ENCODE results near the gene GPR155.
"Not testable (repeated sequence)": the region's sequence is repeated elsewhere in the genome, so short reads cannot be mapped to it uniquely, and the experiment has no call there.

GPR155 gene

DNA sequence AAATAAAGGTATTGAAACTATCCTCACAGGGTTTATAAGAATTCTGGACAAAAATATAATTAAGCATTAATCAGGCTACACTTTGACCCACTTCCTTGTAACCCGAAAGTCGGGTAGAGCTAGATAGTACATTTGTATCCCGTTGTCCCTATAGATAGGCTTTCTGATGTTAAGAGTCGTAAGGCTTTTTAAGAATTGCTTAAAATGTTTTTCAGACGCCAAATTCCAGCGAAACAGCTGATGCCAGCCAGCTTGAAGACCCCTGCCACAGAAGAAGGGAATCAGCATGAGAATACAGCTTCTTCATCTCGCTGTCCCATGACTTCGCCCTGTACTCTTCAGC lies 962 bp upstream of the GPR155 start:
- Mint-ChIP-seq H3K36me3 (ENCODE audit: low read depth) (peaks cover 15% of the 10 kb centered on the region), H3K4me3 (peak overlapping the region; percentile 92), H3K4me1 (peaks cover 14% of the 10 kb centered on the region), H3K27ac (no peak overlapping the region), H3K27me3 (ENCODE audit: low read depth, poor library complexity) (peaks cover 18% of the 10 kb centered on the region), H3K9me3 (peaks cover 14% of the 10 kb centered on the region)
- TF ChIP-seq CTCF (IDR thresholded peaks at IDR 0.05): no peak
- DNase-seq: no peak

- TF ChIP-seq CTCF (IDR thresholded peaks at IDR 0.05): no peak
- Mint-ChIP-seq H3K36me3 (ENCODE audit: low read depth) (peaks cover 17% of the 10 kb centered on the region), H3K4me3 (peak overlapping the region; percentile 92), H3K4me1 (peaks cover 14% of the 10 kb centered on the region), H3K9me3 (peaks cover 14% of the 10 kb centered on the region), H3K27me3 (ENCODE audit: low read depth, poor library complexity) (peaks cover 17% of the 10 kb centered on the region), H3K27ac (no peak overlapping the region)
- peak; percentile 100 for DNase-seq
Observed at GRCh38 chr2:174487108-174487819, 435 bp upstream of the GPR155 start.

GRCh38 chr2:174485788-174486562 lies 854 bp downstream of the GPR155 start:
- Mint-ChIP-seq H3K27me3 (ENCODE audit: low read depth, poor library complexity) (peaks cover 15% of the 10 kb centered on the region), H3K9me3 (peaks cover 14% of the 10 kb centered on the region), H3K4me3 (peak overlapping the region; percentile 86), H3K36me3 (ENCODE audit: low read depth) (peaks cover 17% of the 10 kb centered on the region), H3K4me1 (peaks cover 14% of the 10 kb centered on the region), H3K27ac (no peak overlapping the region)
- TF ChIP-seq CTCF (IDR thresholded peaks at IDR 0.05): no peak
- peak; percentile 18 for DNase-seq

- H3K36me3 Mint-ChIP-seq (ENCODE audit: low read depth): peaks cover 17% of the 10 kb centered on the region
- H3K4me3 Mint-ChIP-seq: peak overlapping the region; percentile 58
- peaks cover 14% of the 10 kb centered on the region for H3K4me1 Mint-ChIP-seq
Observed at GRCh38 chr2:174485045-174485444, 1.8 kb downstream of the GPR155 start.

DNA sequence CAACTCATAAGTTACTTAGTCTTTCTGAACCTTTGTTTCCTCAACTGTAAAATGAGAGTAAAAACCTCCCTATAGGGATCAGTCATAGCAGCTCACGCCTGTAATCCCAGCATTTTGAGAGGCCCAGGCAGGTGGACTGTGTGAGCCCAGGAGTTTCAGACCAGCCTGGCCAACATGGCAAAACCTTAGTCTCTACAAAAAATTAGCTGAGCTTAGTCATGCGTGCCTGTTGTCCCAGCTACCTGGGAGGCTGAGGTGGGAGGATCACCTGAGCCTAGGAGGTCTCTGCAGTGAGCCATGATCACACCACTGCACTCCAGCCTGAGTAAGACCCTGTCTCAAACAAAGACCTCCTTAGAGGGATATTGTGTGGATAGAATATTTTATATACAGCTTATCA lies 2.3 kb downstream of the GPR155 start:
- no peak overlapping the region for H3K27ac Mint-ChIP-seq
- H3K4me1 Mint-ChIP-seq: peaks cover 14% of the 10 kb centered on the region
- H3K9me3 Mint-ChIP-seq: peaks cover 14% of the 10 kb centered on the region
- DNase-seq: no peak
- no peak for TF ChIP-seq CTCF (IDR thresholded peaks at IDR 0.05)
- peaks cover 15% of the 10 kb centered on the region for H3K27me3 Mint-ChIP-seq (ENCODE audit: low read depth, poor library complexity)
- peaks cover 17% of the 10 kb centered on the region for H3K36me3 Mint-ChIP-seq (ENCODE audit: low read depth)
- peak overlapping the region; percentile 58 for H3K4me3 Mint-ChIP-seq

More at GRCh38 chr2:174485045-174485444, 1.8 kb downstream of the GPR155 start:
- not testable (repeated sequence) for DNase-seq, H3K27ac Mint-ChIP-seq
- Mint-ChIP-seq H3K9me3 (peaks cover 14% of the 10 kb centered on the region), H3K27me3 (ENCODE audit: low read depth, poor library complexity) (peaks cover 15% of the 10 kb centered on the region)

DNA sequence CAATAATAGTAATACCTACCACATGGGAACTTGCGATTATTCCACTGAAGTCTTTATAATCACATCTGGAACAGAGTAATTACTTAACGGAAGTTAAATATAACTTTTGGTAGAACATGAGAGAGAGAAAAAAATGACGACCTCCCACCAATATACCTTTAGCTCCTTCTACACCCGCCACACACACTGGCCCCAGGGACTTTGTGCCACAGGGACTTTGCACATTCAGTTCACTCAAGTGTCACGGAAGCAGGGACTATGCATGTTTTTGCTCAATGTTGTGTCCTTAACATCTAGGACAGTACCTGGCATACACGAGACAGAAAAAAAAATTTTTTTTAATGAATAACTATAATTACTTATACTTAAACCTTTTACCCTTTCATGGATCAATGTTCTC lies 4.0 kb downstream of the GPR155 start:
- Mint-ChIP-seq H3K4me3 (no peak overlapping the region), H3K36me3 (ENCODE audit: low read depth) (peaks cover 4% of the 10 kb centered on the region), H3K27ac (no peak overlapping the region), H3K27me3 (ENCODE audit: low read depth, poor library complexity) (peaks cover 15% of the 10 kb centered on the region), H3K9me3 (peaks cover 1% of the 10 kb centered on the region), H3K4me1 (peaks cover 14% of the 10 kb centered on the region)
- no peak for TF ChIP-seq CTCF (IDR thresholded peaks at IDR 0.05)
- DNase-seq: no peak
